ENCODE data around the gene GRB2.
A peak's percentile ranks its signal among the peaks of the same experiment; 100 is the strongest.
"Not testable (repeated sequence)": the region's sequence is repeated elsewhere in the genome, so short reads cannot be mapped to it uniquely, and the experiment has no call there.

GRB2 gene

GRCh38 chr17:75361344-75361743 is 44.1 kb downstream of the GRB2 start:
- Mint-ChIP-seq H3K27ac (peak overlapping the region; percentile 60), H3K4me3 (no peak overlapping the region), H3K9me3 (no peaks in the 10 kb centered on the region), H3K36me3 (ENCODE audit: low read depth) (peaks cover 18% of the 10 kb centered on the region), H3K4me1 (ENCODE audit: low read depth) (peaks cover 87% of the 10 kb centered on the region), H3K27me3 (no peaks in the 10 kb centered on the region)

- no peaks in the 10 kb centered on the region for H3K9me3 Mint-ChIP-seq
- H3K27ac Mint-ChIP-seq = peak overlapping the region; percentile 36
- H3K4me3 Mint-ChIP-seq = no peak overlapping the region
- peaks cover 67% of the 10 kb centered on the region for H3K4me1 Mint-ChIP-seq (ENCODE audit: low read depth)
- no peaks in the 10 kb centered on the region for H3K27me3 Mint-ChIP-seq
- H3K36me3 Mint-ChIP-seq (ENCODE audit: low read depth) = peaks cover 29% of the 10 kb centered on the region
These were observed 49.1 kb downstream of the GRB2 start for GRCh38 chr17:75356260-75356937.

GRCh38 chr17:75353176-75353575 is 52.3 kb downstream of the GRB2 start:
- H3K27me3 Mint-ChIP-seq = no peaks in the 10 kb centered on the region
- no peak overlapping the region for H3K27ac Mint-ChIP-seq
- H3K9me3 Mint-ChIP-seq = no peaks in the 10 kb centered on the region
- H3K4me1 Mint-ChIP-seq (ENCODE audit: low read depth) = peaks cover 76% of the 10 kb centered on the region
- no peak overlapping the region for H3K4me3 Mint-ChIP-seq
- peaks cover 22% of the 10 kb centered on the region for H3K36me3 Mint-ChIP-seq (ENCODE audit: low read depth)

- no peaks in the 10 kb centered on the region for H3K27me3 Mint-ChIP-seq
- H3K4me3 Mint-ChIP-seq = no peak overlapping the region
- peaks cover 18% of the 10 kb centered on the region for H3K36me3 Mint-ChIP-seq (ENCODE audit: low read depth)
- no peaks in the 10 kb centered on the region for H3K9me3 Mint-ChIP-seq
- H3K27ac Mint-ChIP-seq = no peak overlapping the region
- H3K4me1 Mint-ChIP-seq (ENCODE audit: low read depth) = peaks cover 78% of the 10 kb centered on the region
These were observed 53.4 kb downstream of the GRB2 start for GRCh38 chr17:75352079-75352569.

GRCh38 chr17:75350706-75351105 is 54.8 kb downstream of the GRB2 start:
- H3K4me1 Mint-ChIP-seq (ENCODE audit: low read depth) = peaks cover 84% of the 10 kb centered on the region
- peaks cover 10% of the 10 kb centered on the region for H3K36me3 Mint-ChIP-seq (ENCODE audit: low read depth)
- H3K27me3 Mint-ChIP-seq = no peaks in the 10 kb centered on the region
- H3K9me3 Mint-ChIP-seq = no peaks in the 10 kb centered on the region
- H3K27ac Mint-ChIP-seq = peak overlapping the region; percentile 60
- no peak overlapping the region for H3K4me3 Mint-ChIP-seq

GRCh38 chr17:75350029-75350428 is 55.4 kb downstream of the GRB2 start:
- no peaks in the 10 kb centered on the region for H3K9me3 Mint-ChIP-seq
- peaks cover 86% of the 10 kb centered on the region for H3K4me1 Mint-ChIP-seq (ENCODE audit: low read depth)
- H3K36me3 Mint-ChIP-seq (ENCODE audit: low read depth) = peaks cover 6% of the 10 kb centered on the region
- no peaks in the 10 kb centered on the region for H3K27me3 Mint-ChIP-seq
- no peak overlapping the region for H3K4me3 Mint-ChIP-seq
- H3K27ac Mint-ChIP-seq = peak overlapping the region; percentile 54

GRCh38 chr17:75349589-75349988 is 55.9 kb downstream of the GRB2 start:
- Mint-ChIP-seq H3K4me3 (no peak overlapping the region), H3K9me3 (no peaks in the 10 kb centered on the region), H3K4me1 (ENCODE audit: low read depth) (peaks cover 89% of the 10 kb centered on the region), H3K27me3 (no peaks in the 10 kb centered on the region), H3K36me3 (ENCODE audit: low read depth) (peaks cover 5% of the 10 kb centered on the region), H3K27ac (peak overlapping the region; percentile 54)

GRCh38 chr17:75348386-75349012 is 57.0 kb downstream of the GRB2 start:
- H3K9me3 Mint-ChIP-seq = no peaks in the 10 kb centered on the region
- no peaks in the 10 kb centered on the region for H3K36me3 Mint-ChIP-seq (ENCODE audit: low read depth)
- peaks cover 96% of the 10 kb centered on the region for H3K4me1 Mint-ChIP-seq (ENCODE audit: low read depth)
- no peaks in the 10 kb centered on the region for H3K27me3 Mint-ChIP-seq
- H3K4me3 Mint-ChIP-seq = no peak overlapping the region
- peak overlapping the region; percentile 84 for H3K27ac Mint-ChIP-seq

- Mint-ChIP-seq H3K36me3 (ENCODE audit: low read depth) (no peaks in the 10 kb centered on the region), H3K9me3 (no peaks in the 10 kb centered on the region), H3K27me3 (no peaks in the 10 kb centered on the region), H3K4me3 (peak overlapping the region; percentile 75), H3K4me1 (ENCODE audit: low read depth) (peaks cover 100% of the 10 kb centered on the region), H3K27ac (peak overlapping the region; percentile 84)
These were observed 58.6 kb downstream of the GRB2 start for GRCh38 chr17:75346906-75347305.

GRCh38 chr17:75346368-75346767 is 59.1 kb downstream of the GRB2 start:
- H3K9me3 Mint-ChIP-seq = not testable (repeated sequence)
- peak overlapping the region; percentile 73 for H3K4me3 Mint-ChIP-seq

GRCh38 chr17:75345514-75346167 is 59.8 kb downstream of the GRB2 start:
- Mint-ChIP-seq H3K27me3 (no peaks in the 10 kb centered on the region), H3K4me3 (peak overlapping the region; percentile 73), H3K27ac (peak overlapping the region; percentile 86), H3K9me3 (no peaks in the 10 kb centered on the region), H3K4me1 (ENCODE audit: low read depth) (peaks cover 100% of the 10 kb centered on the region), H3K36me3 (ENCODE audit: low read depth) (no peaks in the 10 kb centered on the region)

More at GRCh38 chr17:75346368-75346767, 59.1 kb downstream of the GRB2 start:
- not testable (repeated sequence) for H3K27me3 Mint-ChIP-seq; H3K36me3 Mint-ChIP-seq (ENCODE audit: low read depth)
- peak overlapping the region; percentile 84 for H3K27ac Mint-ChIP-seq
- peaks cover 100% of the 10 kb centered on the region for H3K4me1 Mint-ChIP-seq (ENCODE audit: low read depth)

GRCh38 chr17:75344666-75345065 is 60.8 kb downstream of the GRB2 start:
- Mint-ChIP-seq H3K4me1 (ENCODE audit: low read depth) (peaks cover 100% of the 10 kb centered on the region), H3K36me3 (ENCODE audit: low read depth) (no peaks in the 10 kb centered on the region), H3K27ac (peak overlapping the region; percentile 28), H3K9me3 (no peaks in the 10 kb centered on the region), H3K4me3 (peak overlapping the region; percentile 0), H3K27me3 (no peaks in the 10 kb centered on the region)

GRCh38 chr17:75342996-75343395 is 62.5 kb downstream of the GRB2 start:
- peaks cover 97% of the 10 kb centered on the region for H3K4me1 Mint-ChIP-seq (ENCODE audit: low read depth)
- H3K9me3 Mint-ChIP-seq = no peaks in the 10 kb centered on the region
- H3K27me3 Mint-ChIP-seq = no peaks in the 10 kb centered on the region
- no peak overlapping the region for H3K27ac Mint-ChIP-seq
- H3K36me3 Mint-ChIP-seq (ENCODE audit: low read depth) = no peaks in the 10 kb centered on the region
- no peak overlapping the region for H3K4me3 Mint-ChIP-seq

- no peaks in the 10 kb centered on the region for H3K27me3 Mint-ChIP-seq
- peaks cover 92% of the 10 kb centered on the region for H3K4me1 Mint-ChIP-seq (ENCODE audit: low read depth)
- H3K4me3 Mint-ChIP-seq = peak overlapping the region; percentile 27
- peak overlapping the region; percentile 69 for H3K27ac Mint-ChIP-seq
- no peaks in the 10 kb centered on the region for H3K9me3 Mint-ChIP-seq
- no peaks in the 10 kb centered on the region for H3K36me3 Mint-ChIP-seq (ENCODE audit: low read depth)
These were observed 63.5 kb downstream of the GRB2 start for GRCh38 chr17:75341784-75342486.

- H3K4me3 Mint-ChIP-seq = no peak overlapping the region
- peaks cover 92% of the 10 kb centered on the region for H3K4me1 Mint-ChIP-seq (ENCODE audit: low read depth)
- H3K27me3 Mint-ChIP-seq = no peaks in the 10 kb centered on the region
- H3K36me3 Mint-ChIP-seq (ENCODE audit: low read depth) = peaks cover 4% of the 10 kb centered on the region
- no peaks in the 10 kb centered on the region for H3K9me3 Mint-ChIP-seq
- peak overlapping the region; percentile 14 for H3K27ac Mint-ChIP-seq
These were observed 64.8 kb downstream of the GRB2 start for GRCh38 chr17:75340631-75341030.
